Stimulated activated naive CD4-positive, alpha-beta T cell (primary cell): ENCODE results near the gene SNRPB2.

Experiments
- DNase-seq, 6 experiments: peaks; one replicate each; lab custom pipeline; 2025; lab: John Stamatoyannopoulos, UW

The SNRPB2 gene

DNA sequence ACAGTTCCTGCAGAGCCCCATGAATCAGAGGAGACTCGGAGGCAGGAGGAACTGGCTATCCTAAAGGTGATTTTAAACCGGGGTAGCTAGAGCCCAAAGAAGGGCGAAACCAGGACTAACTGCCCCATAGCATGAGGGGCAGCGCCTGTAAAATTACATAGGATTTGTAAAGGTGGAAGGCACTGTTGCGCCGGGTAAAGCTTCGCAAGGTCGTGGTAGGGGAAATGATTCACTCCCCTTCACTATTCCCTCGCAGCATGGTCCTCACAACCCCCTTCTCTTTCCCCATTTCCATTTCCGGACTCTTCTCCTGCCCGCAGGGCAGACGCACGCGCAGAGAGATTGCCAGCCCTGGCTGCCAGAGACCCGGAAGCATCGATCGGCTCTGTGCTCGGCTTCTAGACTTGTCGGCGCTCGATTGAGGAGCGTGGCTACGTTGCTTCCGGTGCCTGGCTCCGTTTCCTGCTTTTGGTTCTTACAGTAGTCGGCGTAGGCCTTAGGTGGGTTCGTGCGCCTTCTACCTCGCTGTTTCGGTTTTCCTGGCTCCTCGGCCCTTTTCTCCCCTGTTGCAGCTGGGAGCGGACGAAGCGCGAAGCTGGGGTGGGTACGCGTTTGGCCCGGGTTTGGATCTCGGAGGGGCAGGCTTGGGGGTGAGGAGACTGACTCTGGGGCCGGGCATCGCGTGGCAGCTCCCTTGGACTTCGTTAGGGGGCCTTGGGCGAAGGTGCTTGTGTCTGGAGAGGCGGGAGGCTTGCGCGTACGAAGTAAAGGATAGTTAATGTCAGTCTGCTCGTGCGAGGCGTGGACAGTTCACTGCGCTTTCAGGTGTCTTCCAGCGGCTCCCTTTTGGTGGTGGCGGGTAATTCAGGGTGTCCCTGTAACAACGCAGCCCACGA, at the start of gene SNRPB2:
SNRPB2 (plus strand) TSS at position 462 of the 896 bp plus-strand sequence. CDS start 1,677 bp downstream, outside the sequence.
- DNase-seq: peak; percentile 81 to 90 (median 88)

- DNase-seq: no peak
These were observed 45.4 kb upstream of the SNRPB2 start for GRCh38 chr20:16684416-16684815.

GRCh38 chr20:16689906-16690305, 39.9 kb upstream of the SNRPB2 start:
- DNase-seq: no peak

DNA sequence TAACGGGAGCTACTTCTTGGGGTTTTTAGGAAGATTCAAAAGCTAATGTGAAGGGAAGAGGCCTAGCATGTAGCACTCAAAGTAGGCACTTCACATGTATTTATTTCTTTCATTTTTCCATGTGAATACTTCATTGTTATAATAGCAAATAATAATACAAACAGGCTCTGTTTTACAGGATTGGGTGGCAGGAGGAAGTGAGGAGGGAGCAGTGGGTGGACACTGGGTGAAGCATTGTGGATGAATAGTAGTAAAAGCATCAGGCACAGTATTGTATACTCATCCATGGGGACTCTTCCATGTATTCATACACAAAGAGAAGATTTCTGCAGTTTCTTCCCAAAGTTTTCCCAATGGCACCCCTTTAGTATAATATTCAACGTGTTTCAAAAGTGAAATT, 38.4 kb upstream of the SNRPB2 start:
- DNase-seq: no peak

GRCh38 chr20:16692009-16692408, 37.8 kb upstream of the SNRPB2 start:
- DNase-seq: no peak

DNA sequence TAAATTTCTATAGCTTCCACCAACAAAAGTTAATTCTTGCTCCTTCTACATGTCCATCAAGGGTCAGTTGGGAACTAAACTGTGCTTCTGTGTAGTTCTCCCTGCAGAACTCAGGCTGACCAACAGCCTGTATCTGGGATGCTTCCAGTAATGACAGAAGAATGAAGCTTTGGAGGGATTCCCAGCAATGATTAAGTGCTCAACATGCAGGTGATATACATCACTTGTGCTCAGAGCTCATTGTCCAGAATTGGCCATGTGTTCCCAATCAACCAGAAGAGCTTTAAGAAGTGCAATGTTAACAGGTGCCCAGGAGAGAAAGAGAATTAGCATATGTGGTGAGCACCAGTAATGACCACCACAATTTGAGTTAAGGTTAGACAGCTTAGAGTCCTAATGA, 37.4 kb upstream of the SNRPB2 start:
- DNase-seq: no peak

DNA sequence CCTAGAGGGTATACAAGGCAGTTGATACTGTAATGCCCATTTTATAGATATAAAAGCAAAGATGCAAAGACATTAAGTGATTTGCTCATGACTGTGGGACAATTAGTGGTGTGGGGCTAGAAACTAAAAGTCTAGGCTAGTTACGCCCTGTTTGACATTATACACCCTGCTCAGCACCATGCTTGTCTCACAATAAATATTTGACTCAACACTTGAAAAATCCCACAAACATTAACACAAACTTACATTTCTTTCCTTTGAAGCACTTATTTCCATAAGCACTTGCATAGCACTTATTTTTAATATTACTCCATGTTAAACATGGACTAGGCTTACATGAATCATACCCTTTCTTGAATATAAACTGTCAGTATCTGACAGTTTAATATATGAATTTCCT, 36.5 kb upstream of the SNRPB2 start:
- no peak for DNase-seq

DNA sequence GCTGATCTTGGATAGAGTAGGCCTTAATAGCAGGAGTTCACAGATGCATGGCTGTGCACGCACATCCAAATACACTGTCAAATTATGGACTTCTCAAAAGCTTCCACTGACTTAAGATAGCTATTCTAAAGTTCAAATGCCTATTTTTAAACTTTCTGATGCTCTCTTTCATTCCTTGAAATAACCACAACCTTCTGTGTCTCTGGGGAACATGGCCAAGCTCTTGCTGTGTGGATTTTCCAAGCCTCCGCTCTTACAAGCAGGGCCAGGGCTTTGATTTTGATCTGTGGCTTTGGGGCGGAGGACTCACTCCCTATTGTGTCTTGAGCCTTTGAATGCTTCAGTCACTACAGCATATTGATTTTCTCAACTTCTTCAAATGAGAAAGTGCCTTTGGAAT, 35.7 kb upstream of the SNRPB2 start:
- no peak for DNase-seq

DNA sequence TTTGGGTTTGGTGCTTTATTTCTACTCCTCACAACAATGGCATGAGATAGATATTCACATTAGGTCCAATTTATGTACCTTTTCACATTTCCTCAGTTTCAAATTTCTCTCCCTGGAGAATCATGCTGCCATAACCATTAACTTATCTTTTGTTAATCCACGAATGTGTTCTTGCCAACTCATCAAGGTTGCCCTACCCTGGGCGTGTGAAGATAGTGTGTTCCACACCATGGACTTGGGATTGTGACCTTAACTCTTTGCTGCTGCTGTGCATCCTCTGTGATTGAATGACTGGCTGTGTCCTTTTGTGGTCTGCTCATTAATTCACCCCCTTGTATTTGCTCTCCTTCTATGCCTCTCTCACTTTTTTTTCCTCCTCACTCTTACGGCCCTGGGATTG, 34.2 kb upstream of the SNRPB2 start:
- no peak for DNase-seq

- DNase-seq: no peak
These were observed 30.5 kb upstream of the SNRPB2 start for GRCh38 chr20:16699293-16699692.

- peak in 4 of 6 experiments; percentile 0 to 30 (median 10) for DNase-seq
These were observed 28.5 kb upstream of the SNRPB2 start for GRCh38 chr20:16701296-16701695.

DNA sequence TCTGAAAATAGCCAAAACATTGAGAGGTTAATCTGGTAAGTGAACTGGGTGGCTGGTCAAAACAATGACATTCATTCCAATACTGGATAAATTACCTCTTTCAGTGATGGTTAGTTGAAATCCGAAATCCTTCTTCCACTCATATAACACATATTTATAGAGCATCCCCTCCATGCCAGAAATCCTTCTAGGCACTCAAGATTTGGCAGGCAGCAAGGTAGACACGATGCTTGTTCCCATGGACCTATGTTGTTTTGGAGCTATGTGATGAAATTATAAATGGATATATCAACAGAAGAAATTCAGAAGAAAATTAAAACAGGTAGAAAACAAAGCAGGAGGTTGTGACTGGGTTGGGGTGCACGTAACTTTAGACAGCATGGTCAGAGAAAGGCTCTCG, 26.3 kb upstream of the SNRPB2 start:
- no peak for DNase-seq

GRCh38 chr20:16707674-16708073, 22.2 kb upstream of the SNRPB2 start:
- DNase-seq: no peak

DNA sequence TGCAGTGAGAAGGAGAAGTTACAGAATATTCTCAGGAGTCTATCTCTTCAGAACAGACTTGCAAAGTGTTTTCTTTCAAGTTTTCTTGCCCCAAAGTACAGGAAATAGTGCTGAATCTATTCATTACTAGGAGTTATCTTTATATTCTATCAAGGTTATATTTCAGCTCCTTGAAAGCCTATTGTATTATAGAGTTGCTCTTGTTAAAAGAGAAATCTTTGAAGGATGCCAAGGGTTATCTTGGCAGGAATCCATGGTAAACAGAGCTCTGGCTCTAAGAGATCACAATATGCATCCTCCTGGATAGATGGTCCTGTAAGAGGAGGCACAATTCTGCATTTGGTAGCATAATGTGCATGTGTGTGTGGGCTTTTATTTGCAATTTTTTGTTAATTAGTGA, 21.2 kb upstream of the SNRPB2 start:
- DNase-seq: peak in 3 of 6 experiments; percentile 7 to 37 (median 30)

DNA sequence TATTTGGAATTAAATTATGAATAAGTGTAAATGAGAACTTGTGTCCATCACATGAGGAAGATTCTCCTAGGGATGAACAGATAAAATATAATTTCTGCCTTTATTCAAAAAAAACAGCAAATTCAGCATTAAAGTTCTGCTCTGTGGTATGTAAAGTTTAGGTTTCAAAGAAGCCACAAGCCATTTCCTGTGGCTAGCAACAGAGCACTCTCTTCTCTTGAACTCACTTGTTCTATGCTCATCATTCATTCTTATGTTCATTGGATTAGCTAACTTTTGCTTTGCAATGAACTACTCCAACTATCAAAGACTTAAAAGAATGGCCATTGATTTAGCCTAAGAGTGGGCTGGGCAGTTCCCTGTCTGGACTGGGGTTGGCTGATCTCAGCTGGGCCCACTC, 20.8 kb upstream of the SNRPB2 start:
- DNase-seq: peak in 3 of 6 experiments; percentile 38 to 59 (median 47)

DNA sequence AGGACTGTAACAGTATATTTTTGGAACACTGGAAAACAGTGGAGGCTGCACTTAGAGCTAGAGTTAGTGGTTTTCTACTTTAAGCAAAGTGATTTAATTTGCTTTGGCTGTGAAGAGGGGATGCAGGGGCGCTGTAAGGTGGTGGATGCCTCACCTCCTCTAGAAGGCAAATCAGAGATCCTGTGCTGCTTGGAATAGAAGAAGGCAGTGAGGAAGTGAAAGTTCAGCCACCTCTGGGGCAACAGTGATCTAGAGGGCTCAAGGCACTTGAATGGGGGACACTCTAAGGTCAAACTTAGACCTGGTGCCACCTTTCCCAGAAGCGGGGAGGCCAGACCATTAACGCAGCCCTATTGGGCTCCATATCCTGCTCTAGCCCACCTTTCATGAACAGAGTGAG, 19.0 kb upstream of the SNRPB2 start:
- DNase-seq: no peak

GRCh38 chr20:16711661-16712258, 18.1 kb upstream of the SNRPB2 start:
- DNase-seq: no peak

DNA sequence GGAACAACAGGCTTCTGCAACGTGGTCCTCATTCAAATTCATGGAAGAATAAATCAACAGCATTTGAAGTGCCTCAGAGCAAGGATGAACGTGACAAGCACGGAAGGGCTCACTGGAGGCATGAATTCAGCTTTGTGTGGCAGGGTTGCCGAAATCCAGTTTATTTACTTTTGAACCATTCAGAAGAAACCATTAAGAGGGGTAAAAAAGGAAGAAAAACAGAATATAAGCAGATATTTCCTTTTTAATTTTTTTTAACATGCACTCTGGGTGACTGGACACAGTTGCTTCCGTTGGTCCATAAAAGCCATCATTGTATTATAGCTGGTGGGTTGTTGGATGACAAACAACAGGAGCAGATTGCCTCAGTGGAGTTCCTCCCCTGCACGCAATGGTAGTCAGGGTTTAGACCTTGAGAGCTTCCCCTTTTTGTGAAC, 17.3 kb upstream of the SNRPB2 start:
- no peak for DNase-seq

DNA sequence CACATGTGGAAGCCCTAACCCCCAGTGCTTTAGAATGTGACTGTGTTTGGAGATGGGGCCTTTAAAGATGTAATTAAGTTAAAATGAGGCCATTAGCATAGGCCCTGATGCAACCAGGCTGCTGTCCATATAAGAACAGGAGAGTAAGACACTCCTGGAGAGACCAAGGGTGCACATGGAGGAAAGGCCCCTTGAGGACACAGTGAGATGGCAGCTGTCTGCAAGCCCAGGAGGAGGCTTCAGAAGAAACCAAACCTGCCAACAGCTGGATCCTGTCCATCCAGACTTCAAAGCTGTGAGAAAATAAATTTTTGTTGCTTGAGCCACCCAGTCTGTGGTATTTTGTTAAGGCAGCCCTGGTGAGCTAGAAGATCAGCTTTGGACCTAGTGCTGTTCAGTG, 16.8 kb upstream of the SNRPB2 start:
- no peak for DNase-seq

- DNase-seq: no peak
These were observed 15.6 kb upstream of the SNRPB2 start for GRCh38 chr20:16714242-16714641.

DNA sequence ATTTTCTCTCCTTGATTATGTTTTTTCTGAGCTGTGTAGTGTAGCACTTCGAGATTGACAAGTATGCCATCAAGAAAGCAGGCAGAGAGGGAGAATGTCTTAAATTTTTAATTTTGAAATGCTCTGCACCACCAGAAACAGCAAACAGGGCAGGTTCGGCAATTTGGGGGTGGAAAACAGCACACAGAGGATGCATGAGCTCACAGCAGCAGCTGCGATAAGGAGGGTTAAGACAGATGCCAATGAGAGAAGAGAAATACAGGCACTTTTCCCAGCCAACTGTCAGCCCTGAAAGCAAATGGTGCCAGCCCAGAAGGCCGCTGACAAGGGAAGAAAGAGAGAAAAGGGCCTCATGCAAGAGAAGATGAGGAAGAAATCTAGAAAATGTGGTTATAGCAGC, 15.1 kb upstream of the SNRPB2 start:
- DNase-seq: no peak

DNA sequence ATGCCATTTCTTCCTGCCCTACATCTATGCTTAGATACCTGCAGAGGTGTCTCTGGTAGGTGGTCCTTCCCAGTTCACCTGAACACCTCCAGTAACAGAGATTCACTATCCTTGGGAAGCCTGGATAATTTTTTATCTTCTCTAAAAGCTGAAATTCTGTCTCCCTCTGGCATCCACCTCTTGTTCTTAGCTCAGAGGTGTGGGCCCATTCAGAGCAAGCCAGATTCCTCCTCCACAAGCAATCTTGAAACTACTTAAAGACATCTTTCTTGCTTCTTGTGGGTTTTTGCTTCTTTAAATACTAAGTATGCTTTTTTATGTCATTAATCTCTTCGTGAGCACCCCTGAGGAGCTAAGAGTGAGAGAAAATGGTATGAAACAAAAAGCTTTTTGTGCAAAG, 10.4 kb upstream of the SNRPB2 start:
- no peak for DNase-seq

DNA sequence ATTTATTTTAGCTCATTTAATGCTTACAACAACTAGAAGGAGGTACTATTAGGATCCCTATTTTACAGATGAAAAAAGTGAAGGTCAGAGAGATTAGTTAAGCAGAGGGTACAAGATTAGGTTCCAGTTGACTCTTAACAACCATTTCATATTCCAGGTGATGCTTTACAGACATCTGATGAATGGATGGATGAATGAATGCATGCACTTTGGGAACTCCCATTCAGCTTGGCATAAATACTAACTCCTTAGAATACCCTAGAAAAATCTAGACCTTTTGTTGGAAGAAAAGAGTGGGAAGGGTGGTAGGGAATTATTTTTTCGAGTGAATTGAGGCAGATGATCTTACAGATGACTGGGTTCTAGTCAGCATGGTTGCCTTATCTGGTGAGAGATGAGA, 746 bp upstream of the SNRPB2 start:
- no peak for DNase-seq
